GM21526 (cell line): ENCODE data around the gene SYN1.
A peak's percentile ranks its signal among the peaks of the same experiment; 100 is the strongest.
"Not testable (repeated sequence)": the region's sequence is repeated elsewhere in the genome, so short reads cannot be mapped to it uniquely, and the experiment has no call there.

Experiments
- ATAC-seq: cut with Tn5 transposase; IDR thresholded peaks from one replicate; pipeline ENCODE4 v1.9.1; 2021; ENCODE audit warnings: moderate library complexity; ENCODE audit not compliant: unreplicated experiment, low FRiP score

The SYN1 gene

DNA sequence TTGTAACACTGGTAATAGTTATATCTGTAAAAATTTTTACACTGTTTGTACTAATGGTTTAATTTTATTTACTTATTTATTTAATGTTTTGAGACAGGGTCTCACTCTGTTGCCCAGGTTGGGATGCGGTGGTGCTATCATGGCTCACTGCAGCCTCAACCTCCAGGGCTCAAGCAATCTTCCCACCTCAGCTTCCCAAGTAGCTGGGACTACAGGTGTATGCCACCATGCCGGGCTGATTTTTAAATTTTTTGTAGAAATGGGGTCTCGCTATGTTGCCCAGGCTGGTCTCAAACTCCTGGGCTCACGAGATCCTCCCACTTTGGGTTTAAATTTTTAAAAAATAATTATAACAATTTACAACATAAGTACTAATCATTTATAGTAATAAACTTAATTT lies 16.5 kb downstream of the SYN1 start:
- ATAC-seq: not testable (repeated sequence)

DNA sequence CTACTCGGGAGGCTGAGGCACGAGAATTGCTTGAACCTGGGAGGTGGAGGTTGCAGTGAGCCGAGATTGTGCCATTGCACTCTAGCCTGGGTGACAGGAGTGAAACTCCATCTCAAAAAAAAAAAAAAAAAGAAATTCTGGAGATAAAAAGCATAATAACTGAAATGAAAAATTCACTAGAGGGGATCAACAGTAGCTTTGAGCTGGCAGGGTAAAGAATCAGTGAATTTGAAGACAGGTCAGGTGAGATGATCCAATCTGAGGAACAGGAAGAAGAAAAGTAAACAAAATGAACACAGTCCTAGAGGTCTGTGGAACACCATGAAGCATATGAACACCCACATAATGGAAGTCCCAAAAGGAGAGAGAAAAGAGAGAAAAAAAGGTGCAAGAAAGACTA lies 22.4 kb downstream of the SYN1 start:
- ATAC-seq: no peak

DNA sequence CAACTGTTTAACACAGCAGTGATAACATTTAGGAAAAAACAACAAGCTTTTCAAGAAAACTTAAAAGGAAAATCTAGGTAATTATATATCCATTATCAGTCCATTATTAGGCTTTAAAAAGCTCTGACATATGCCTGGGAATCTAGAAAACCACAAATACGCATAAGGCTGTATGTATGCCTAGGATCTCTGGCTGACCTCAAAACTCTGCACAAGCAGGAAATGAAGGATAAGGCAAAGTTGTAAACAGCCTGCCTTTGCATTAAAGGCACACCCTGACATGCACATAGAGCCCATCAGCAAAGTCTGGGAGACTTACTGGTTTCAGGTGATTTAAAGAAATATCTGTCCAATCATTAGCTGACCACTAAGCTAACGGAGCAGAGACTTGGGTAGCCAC lies 23.4 kb downstream of the SYN1 start:
- ATAC-seq: no peak

GRCh38 chrX:47595716-47596251 lies 23.9 kb downstream of the SYN1 start:
- no peak for ATAC-seq

- ATAC-seq: no peak
These were observed 26.1 kb downstream of the SYN1 start for GRCh38 chrX:47593522-47593921.

- ATAC-seq: no peak
These were observed 28.7 kb downstream of the SYN1 start for GRCh38 chrX:47590984-47591383.

- ATAC-seq: no peak
These were observed 31.5 kb downstream of the SYN1 start for GRCh38 chrX:47587906-47588735.

DNA sequence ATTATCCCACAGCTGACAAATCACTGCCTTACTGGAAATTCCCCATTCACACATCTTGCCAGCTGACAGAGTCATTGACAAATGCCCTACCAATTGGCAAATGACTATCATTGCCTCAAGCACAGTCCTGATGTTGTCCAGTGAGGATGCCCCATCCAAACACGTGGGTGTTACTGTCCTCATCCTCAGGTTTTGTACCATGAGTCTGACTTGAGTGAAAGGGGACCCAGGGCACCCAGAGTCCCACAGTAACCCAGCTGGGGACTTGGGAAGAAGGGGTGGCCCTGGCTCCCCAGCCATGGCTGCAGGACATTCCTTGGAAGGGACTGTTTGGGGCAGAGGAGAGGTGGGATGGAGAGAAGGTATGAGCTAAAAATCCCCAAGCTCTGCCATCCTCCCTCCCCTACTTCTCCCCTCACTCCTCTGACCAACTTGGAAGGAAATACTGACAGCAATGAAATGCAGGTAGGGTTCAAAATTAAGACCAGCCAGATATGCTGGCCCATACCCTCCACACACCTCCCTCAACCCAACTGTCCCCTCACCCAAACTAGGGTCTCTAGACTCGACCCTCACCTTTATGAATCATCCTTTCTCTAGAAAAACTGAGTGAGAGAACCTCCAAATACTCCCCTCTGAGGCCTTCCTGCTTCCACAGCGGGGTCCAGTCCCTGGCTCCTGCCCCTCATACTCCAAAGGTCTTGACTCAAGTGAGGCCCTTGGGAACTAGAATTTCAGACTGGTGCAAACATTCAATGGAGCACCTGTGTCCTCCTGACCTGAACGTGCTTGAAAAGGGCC lies 32.4 kb downstream of the SYN1 start:
- no peak for ATAC-seq

GRCh38 chrX:47586043-47586787 lies 33.4 kb downstream of the SYN1 start:
- no peak for ATAC-seq

GRCh38 chrX:47585273-47585672 lies 34.4 kb downstream of the SYN1 start:
- no peak for ATAC-seq

DNA sequence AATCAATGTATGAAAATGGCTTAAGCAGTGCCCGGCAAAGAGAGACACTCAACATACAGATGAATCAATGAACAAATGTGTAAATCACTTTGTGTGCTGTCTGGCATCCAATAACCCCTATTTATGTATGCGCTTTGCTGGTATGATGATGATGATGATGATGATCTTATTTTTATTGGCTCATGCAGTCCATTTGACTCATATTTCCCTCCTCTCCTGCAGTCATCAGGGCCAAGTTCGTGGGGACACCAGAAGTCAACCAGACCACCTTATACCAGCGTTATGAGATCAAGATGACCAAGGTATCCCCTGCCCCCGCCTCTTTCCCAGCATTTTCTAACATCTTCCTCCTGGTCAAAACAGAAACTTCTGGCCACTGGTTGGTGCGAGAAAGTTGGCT lies 34.9 kb downstream of the SYN1 start:
- ATAC-seq: no peak

GRCh38 chrX:47583240-47583861 lies 36.3 kb downstream of the SYN1 start:
- ATAC-seq: no peak

DNA sequence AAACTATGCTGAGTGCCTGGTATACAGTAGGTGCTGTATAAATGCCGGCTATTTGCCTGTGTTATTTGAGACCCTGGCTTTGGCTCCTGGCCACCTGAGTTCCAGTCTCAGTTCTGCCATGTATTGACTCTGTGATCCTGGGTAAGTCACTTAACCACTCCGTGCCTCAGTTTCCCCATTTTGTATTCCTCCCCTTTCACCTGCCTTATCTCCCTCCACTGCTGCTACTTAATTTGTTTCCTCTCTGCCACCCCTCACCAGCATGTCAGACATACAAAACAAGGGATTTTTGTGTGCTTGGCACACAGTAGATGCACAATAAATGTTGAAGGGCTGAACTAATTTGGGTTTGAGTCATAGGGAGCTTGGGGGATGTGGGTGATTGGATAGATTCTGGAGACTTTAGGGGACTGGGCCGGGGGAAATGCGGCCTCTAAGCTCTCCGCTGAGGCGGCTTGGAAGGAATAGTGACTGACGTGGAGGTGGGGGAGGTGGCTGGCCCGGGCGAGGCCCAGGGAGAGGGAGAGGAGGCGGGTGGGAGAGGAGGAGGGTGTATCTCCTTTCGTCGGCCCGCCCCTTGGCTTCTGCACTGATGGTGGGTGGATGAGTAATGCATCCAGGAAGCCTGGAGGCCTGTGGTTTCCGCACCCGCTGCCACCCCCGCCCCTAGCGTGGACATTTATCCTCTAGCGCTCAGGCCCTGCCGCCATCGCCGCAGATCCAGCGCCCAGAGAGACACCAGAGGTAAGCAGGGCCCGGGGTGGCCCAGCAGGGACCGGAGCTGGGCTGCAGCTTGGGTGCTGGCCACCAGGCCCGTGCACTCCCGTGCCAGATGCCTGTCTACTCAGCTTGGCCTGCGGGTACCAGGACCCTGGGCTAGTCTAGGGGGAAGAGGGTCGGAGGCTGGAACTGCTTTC lies 37.7 kb downstream of the SYN1 start, which contains the start of gene TIMP1:
TSS of gene TIMP1 (plus strand) at position 706 of the 917 bp plus-strand sequence. CDS start 980 bp downstream, outside the sequence.
- ATAC-seq: peak; percentile 71

DNA sequence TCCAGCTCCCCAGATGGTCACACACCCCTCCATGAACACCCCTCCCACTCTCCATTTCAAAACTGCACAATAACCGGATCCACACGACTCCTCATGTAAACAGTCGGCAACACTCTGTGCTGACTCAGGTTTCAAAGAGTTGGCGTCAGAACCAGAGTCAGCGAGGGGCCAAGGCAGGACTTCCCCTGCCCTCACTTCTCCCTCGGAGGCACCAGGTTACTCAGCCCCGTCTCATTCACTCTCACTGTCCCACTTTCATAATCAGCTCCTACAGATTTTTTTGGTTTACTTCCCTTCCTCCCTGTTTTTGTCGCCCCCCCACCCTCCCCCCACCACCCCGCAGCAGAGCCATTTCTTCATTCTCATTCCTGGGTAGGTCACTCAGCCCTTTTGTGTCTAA lies 40.1 kb downstream of the SYN1 start:
- ATAC-seq: no peak

DNA sequence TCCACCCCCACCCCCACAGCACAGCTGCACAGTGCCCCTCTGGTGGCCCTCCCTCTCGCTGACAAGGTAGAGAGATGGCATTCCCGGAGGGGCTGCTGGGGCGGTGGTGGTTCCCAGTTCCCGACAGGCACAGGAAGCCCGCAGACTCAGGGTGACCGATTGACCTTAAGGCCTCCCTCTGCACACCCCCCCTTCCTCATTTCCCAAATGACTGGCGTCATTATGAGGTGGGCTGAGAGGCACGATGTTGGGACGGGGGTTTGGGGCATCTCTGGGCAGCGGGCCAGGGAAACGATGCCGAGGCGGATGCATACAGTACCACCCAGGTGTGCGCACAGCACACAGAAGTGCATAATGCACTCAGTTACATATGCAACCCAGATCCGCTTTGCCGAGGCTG lies 41.0 kb downstream of the SYN1 start:
- ATAC-seq: no peak

- ATAC-seq: no peak
These were observed 41.8 kb downstream of the SYN1 start for GRCh38 chrX:47577901-47578300.

DNA sequence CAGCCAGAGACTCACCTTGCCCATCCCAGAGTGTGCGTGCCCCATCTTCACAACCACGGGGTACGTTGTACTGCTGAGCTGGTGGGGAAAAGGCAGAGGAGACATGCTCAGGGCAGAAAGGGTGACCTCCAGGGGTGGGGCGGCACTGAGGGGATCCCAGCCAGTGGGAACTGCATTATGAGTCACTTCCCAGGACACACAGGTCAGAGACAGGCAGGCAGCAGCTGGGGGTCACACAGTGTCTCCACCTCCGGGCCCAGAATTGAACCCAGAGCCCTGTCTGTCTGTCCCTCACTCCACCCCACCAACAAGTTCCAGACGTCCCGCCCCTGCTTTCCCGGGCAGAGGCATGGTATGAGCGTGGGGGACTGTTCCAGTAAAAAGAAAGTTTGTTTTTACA lies 42.2 kb downstream of the SYN1 start:
- ATAC-seq: no peak

DNA sequence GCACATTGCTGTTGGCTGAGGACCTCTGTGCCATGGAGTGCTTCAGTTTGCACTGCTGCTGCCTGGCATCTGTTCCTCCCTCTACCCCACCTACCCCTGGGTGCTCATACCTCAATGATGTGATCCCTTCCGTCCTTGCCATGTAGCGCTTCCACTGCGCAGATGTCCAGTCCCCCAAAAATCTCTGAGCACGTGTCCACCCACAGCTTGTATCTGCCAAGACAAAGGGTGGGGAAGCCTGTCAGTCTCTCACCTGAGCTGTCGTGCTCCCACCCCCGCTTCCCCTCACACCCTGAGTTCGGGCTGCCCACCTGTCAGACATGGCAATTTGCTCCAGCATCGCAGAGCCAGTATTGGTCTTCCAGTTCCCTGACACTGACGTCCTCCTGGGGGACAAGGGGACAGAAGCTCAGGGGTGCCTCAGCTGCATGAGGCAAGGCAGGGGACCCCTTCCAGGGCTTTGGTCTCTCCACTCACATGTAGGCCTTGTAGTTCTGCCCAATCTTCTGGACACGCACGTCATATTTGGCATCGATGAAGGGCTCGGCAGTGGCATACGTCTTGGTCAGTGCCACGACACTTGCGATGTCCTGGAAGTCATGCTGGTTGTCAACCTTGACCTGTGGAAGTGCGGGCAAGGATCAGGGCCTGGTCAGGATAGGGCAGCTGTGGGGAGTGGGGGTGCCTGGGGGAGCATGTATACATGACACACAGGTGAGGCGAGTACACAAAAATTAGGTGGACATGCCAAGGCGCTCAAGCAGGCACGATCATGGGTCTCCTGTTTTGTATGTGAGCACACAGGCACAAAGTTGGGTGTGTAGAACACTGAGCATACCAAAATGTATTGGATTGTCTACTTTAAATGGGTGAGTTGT lies 43.4 kb downstream of the SYN1 start:
- ATAC-seq: no peak
